ENCODE measurements around the gene HS2ST1. TPM values are rescaled to one million over a fixed set of nuclear protein-coding genes. Genes with fewer than 3 reads are reported as not detected.

Gene HS2ST1
- total and polyA plus RNA-seq, 2 experiments from 2014 or later, result 6.7 to 17.1 TPM

DNA sequence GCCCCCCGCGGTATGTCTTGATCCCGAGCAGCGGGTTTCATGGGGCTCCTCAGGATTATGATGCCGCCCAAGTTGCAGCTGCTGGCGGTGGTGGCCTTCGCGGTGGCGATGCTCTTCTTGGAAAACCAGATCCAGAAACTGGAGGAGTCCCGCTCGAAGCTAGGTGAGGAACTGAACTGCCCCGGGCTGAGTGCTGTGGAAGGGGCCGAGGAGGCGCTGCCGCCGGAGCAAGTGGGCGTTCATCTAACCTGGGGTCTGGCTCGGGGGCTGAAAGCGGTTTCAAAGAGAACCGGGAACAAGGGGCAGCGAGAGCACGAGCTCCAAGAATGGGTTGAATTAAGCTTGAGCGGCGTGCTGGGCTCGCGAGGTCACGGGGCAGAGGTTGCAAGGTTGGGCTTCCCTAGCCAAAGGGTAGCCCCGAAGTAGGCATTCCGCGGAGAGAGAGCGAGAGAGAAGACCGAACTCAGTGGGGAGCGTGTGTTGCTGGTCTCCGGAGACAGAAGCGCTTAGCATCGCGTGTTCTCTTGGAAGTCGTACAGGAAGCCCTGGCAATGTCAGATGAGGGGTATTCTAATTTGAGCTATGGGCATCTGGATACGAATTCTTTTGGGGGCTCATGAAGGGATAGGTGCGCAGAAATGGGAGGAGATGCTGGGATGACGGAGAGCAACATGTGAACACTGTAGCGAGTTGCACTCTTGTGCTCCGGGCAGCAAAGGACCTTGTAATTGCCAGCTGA lies 732 bp downstream of the HS2ST1 start:
- H3K27ac Mint-ChIP-seq, result no peak overlapping the region
- H3K4me1 ChIP-seq (ENCODE audit: insufficient read depth), result peaks cover 10% of the 10 kb centered on the region
- H3K4me1 Mint-ChIP-seq, result peaks cover 23% of the 10 kb centered on the region
- H3F3A ChIP-seq (replicated peaks; ENCODE audit: low read depth), result no peaks in the 10 kb centered on the region; the same call in 1 of the 2 replicates
- H3K36me3 Mint-ChIP-seq (ENCODE audit: low read depth), result peaks cover 9% of the 10 kb centered on the region
- peak overlapping the region; percentile 38 for H2AFZ ChIP-seq
- H3K27me3 ChIP-seq (ENCODE audit: insufficient read depth), result no peaks in the 10 kb centered on the region
- H3K4me3 ChIP-seq, result peak overlapping the region; percentile 85
- H3K27ac ChIP-seq (ENCODE audit: low read depth), result peak overlapping the region; percentile 96
- no peaks in the 10 kb centered on the region for H3K9me3 Mint-ChIP-seq
- H3K4me3 Mint-ChIP-seq, result no peak overlapping the region
- H4K20me1 ChIP-seq (replicated peaks; ENCODE audit: insufficient read depth), result peaks cover 21% of the 10 kb centered on the region
- H3K79me2 ChIP-seq (replicated peaks; ENCODE audit: insufficient read depth), result peaks cover 85% of the 10 kb centered on the region
- ATAC-seq (peak; percentile 59), DNase-seq (ENCODE audit: low spot score) (peak; percentile 84)
- TF ChIP-seq, protein P1, sequence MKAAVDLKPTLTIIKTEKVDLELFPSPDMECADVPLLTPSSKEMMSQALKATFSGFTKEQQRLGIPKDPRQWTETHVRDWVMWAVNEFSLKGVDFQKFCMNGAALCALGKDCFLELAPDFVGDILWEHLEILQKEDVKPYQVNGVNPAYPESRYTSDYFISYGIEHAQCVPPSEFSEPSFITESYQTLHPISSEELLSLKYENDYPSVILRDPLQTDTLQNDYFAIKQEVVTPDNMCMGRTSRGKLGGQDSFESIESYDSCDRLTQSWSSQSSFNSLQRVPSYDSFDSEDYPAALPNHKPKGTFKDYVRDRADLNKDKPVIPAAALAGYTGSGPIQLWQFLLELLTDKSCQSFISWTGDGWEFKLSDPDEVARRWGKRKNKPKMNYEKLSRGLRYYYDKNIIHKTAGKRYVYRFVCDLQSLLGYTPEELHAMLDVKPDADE (IDR thresholded peaks at IDR 0.05), result no peak
- no peak for TF ChIP-seq REST (IDR thresholded peaks at IDR 0.05; ENCODE audit: unreplicated experiment)
- no peak for TF ChIP-seq STAT1 (IDR thresholded peaks at IDR 0.05; ENCODE audit: unreplicated experiment)
- TF ChIP-seq ZNF114 (CRISPR knock-in tag; IDR thresholded peaks at IDR 0.05), result no peak
- no peak for TF ChIP-seq ZNF331 (CRISPR knock-in tag; IDR thresholded peaks at IDR 0.05; ENCODE audit: low read depth)
- no peak for TF ChIP-seq CREB1 (CRISPR knock-in tag; IDR thresholded peaks at IDR 0.05; ENCODE audit: low read depth)
- TF ChIP-seq JUNB (IDR thresholded peaks at IDR 0.05; ENCODE audit: unreplicated experiment), result no peak
- no peak for TF ChIP-seq ZNF462 (CRISPR knock-in tag; IDR thresholded peaks at IDR 0.05)
- TF ChIP-seq EZH2 (IDR thresholded peaks at IDR 0.05; ENCODE audit: low read depth, unreplicated experiment), result no peak
- TF ChIP-seq, protein P2, sequence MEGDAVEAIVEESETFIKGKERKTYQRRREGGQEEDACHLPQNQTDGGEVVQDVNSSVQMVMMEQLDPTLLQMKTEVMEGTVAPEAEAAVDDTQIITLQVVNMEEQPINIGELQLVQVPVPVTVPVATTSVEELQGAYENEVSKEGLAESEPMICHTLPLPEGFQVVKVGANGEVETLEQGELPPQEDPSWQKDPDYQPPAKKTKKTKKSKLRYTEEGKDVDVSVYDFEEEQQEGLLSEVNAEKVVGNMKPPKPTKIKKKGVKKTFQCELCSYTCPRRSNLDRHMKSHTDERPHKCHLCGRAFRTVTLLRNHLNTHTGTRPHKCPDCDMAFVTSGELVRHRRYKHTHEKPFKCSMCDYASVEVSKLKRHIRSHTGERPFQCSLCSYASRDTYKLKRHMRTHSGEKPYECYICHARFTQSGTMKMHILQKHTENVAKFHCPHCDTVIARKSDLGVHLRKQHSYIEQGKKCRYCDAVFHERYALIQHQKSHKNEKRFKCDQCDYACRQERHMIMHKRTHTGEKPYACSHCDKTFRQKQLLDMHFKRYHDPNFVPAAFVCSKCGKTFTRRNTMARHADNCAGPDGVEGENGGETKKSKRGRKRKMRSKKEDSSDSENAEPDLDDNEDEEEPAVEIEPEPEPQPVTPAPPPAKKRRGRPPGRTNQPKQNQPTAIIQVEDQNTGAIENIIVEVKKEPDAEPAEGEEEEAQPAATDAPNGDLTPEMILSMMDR (conservative IDR thresholded peaks at IDR 0.05; ENCODE audit: low read depth in 2 of 2), result no peak
- no peaks in the 10 kb centered on the region for H3K9me2 ChIP-seq (ENCODE audit: insufficient read depth)
- peaks cover 4% of the 10 kb centered on the region for H3K27me3 Mint-ChIP-seq (ENCODE audit: insufficient read depth, low read depth, poor library complexity)
- H3K36me3 ChIP-seq (ENCODE audit: insufficient read depth), result no peaks in the 10 kb centered on the region
- H3K4me2 ChIP-seq, result peak overlapping the region; percentile 92
